ENCODE results near the gene PRSS12.
A peak's percentile ranks its signal among the peaks of the same experiment; 100 is the strongest.
"Not testable (repeated sequence)": the region's sequence is repeated elsewhere in the genome, so short reads cannot be mapped to it uniquely, and the experiment has no call there.

The PRSS12 gene

DNA sequence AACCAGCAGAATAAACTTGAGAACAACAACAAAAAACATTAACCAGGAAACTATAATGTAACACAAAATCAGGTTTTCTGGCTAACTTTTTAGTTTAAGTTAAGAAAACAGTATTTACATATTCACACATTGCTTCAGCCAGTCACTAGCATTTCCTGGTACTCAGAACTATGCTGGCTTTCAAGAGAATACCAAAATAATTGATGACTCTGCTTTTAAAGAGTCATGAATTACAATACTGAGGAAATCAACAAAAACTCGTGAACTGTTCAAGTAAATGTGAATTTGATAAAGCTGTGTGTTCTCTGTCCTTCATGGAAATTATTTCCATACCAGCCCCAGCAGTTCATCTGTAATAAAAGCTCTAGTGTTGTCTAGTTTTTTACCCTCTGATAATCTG is 27.4 kb downstream of the PRSS12 start:
- DNase-seq (ENCODE audit: low spot score): no peak

DNA sequence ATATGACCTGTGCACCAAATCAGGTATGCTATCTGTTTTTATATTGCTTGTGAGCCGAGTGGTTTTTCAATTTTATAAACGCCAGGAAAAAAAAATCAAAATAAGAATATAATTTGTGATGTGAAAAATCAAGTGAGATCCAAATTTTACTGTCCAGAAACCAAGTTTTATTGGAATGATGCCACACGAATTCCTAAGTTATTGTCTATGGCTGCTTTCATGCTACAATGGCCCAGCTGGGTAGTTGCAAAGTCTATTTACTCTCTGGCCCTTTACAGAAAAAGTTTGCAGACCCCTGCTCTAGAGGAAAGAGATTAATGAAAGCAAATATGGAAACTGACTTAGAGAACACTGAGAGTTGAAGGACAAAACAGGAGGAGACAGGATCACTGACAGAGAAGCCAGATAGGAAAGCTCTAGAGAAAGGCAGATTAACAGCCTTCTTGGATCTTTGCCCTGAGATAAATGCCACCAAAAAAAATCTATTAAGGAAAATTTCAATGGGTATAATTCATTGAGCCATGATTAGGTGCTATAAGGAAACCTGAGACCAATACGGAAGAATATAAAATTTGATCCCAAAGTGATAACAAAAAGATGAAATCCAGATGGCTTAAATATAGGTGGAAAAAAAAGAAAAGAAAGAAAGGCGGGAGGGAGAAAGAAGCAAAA is 29.8 kb downstream of the PRSS12 start:
- DNase-seq (ENCODE audit: low spot score): no peak

DNA sequence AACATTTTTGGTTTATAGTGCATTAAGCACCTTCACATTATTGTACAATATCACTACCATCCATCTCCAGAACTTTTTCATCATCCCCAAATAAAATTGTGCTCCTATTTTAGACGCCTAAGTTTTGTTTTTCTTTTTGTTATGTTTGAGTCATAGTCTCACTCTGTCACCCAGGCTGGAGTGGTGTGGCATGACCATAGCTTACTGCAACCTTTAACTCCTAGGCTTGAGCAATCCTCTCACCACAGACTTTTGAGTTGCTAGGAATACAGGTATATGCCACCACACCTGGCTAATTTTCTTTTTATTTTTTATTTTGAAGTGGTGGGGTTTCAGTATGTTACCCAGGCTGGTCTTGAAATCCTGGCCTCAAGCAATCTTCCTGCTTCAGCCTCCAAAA is 33.9 kb downstream of the PRSS12 start:
- no peak for DNase-seq (ENCODE audit: low spot score)

DNA sequence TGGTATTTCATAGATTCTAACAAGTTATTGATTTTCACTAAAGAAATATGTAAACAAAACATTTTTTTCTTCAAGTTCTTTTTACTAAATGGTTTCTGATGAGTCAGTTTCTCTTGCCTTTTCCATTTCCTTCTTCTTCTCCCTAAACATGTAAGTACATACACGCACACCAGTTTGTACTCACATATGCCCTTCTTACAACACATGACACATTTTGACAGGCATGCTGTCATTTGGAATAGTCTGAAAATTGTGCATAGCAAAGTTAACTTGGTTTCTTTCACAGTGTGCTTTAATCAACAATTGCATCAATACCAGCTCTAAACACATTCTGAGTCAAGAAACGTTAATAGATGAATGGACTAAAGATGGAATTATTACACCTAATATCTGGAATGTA is 35.1 kb downstream of the PRSS12 start:
- no peak for DNase-seq (ENCODE audit: low spot score)

DNA sequence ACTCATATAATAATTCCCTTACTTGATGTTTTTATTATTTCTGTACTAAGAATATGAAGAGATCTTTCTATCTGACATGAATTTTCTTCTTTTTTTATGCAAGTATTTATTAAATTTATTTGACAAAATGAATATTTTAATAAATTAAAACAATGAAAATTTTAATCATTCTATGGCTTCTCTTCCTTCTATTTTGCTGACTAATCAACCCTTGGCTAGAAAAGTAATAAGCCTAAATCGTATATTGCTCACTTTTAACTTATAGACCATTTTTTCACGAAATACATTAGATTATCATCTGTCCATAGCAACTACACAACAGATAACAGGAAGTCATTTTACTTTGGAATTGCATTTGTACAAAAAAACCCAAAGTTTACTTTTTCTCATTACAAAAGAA is 38.6 kb downstream of the PRSS12 start:
- DNase-seq (ENCODE audit: low spot score): no peak

DNA sequence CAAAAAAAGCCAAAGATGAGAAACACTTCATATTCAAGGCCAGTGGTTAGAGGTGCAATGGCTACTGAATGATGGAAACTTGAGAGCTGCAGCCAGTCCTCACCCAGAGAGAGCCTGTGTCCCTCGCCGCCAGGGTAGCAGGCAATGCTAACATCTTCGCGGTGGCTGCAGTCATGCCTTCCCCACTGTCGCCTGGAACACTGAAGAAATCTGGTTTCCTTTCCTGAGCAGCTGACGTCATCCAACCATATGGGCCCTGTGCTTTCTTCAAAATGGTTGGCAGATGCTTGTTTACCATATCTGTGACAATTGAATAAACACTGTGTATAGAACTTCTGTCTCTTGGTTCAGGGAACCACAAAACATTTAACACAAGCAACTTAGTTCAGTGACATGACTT is 39.7 kb downstream of the PRSS12 start:
- peak; percentile 9 for DNase-seq (ENCODE audit: low spot score)

DNA sequence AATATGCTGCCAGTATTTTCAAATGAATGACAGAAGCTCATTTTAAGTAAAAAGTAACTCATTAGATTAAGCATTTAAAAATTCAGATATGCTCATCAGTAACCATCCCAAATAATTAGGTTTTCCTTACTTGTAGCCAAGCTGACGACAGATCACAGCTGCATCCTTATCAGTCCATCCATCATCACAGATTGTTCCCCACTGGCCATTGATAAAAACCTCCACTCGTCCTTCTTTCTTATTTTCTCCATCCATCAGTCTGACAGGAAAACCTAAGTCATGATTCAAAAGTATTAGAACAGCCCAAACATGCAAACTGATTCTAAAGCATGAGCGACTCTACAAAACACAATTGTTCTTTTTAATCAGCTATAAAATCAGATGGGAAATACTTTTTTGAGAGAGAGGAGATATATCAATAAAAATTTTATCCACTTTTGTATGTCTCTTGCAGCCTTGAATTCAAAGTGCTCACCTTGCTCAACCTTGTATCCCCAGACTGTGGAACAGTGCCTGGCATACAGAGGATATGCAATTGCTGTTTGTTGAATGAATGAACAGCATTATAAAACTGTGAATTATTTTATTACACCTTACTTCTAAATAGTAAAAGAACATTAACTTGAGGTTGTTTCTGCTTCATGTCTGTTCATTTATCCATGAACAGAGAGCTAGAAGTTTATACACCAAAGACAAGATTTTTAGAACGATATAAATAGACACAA is 44.3 kb downstream of the PRSS12 start:
- no peak for DNase-seq (ENCODE audit: low spot score)

DNA sequence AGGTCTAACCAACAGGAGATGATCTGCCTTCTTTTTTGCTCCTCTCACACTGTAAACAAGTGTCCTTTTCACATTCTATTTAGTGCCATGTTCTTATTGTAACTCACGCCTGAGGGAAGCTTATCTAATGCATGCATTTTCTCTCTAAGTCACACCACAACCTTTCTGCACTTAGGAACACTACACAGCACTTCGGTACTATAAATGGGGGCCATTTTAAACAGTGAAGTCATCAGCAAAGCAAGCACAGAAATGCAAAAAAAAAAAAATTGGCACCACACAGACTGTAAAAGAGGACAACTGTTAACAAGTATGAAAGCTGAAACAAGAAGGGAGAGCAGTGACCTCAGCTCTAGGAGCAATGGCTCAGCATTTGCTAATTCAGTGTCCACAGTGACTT is 45.2 kb downstream of the PRSS12 start:
- no peak for DNase-seq (ENCODE audit: low spot score)

DNA sequence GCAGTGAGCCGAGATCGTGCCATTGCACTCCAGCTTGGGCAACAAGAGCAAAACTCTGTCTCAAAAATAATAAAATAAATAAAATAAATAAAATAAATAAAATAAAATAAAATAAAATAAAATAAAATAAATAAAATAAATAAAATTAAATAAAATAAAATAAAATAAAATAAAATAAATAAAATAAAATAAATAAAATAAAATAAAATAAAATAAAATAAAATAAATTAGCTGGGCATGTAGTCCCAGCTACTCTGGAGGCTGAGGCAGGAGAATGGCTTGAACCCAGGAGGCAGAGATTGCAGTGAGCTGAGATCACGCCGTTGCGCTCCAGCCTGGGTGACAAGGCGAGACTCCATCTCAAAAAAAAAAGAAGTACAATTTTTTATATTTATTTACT is 53.2 kb downstream of the PRSS12 start:
- DNase-seq (ENCODE audit: low spot score): not testable (repeated sequence)

DNA sequence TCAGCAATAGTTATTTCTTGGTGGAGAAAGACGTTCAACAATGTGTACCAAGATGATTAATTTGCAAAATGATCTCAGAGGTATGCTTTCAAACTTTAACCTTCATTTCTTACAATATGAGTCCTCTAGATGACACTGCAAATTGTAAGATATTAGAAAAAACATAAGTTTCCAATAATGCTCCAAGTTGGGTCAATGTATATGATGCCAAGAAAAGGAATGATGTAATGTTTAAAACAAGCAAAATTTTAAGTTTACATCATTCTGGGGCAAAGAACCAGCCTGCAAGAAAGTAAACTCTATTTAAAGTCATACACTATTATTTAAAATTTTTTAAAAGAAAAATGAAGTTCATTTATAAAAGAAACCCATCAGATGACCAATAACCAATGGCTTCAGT is 56.1 kb downstream of the PRSS12 start:
- DNase-seq (ENCODE audit: low spot score): no peak

DNA sequence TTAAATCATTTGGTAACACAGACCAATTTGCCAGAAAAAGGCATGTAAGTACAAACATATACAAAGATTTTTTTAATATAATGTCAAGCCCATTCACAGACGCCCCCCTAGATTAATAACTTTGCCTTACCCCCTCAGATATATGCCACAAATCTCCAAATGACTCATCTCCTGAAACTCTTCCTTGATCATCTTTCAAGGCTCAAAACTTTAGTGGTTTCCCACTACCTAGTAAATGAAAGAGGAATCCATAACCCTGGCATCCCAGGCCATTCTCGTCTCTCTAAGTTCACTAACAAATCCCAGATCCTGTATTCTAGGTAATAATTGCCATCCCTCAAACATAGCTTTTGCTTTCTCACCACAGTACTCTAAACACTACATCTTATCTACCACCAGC is 61.9 kb downstream of the PRSS12 start:
- DNase-seq (ENCODE audit: low spot score): no peak

DNA sequence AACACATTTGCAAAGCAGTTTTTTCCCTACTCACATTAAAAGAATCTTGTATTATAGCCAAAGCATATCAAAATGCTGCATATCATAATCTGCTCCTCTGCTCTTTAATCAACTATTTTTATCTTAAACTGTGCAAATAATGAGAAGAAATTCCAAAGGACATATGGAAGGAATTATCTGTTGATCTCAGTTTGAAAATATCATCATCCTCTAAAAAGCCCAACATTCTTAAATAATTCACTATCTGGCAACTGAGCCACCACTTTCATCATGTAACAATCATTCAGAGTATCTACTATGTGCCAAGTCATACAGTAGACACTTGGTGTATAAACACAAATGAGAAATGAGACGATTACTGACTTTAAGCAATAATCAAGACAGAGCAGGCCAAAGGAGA is 63.0 kb downstream of the PRSS12 start:
- DNase-seq (ENCODE audit: low spot score): no peak

DNA sequence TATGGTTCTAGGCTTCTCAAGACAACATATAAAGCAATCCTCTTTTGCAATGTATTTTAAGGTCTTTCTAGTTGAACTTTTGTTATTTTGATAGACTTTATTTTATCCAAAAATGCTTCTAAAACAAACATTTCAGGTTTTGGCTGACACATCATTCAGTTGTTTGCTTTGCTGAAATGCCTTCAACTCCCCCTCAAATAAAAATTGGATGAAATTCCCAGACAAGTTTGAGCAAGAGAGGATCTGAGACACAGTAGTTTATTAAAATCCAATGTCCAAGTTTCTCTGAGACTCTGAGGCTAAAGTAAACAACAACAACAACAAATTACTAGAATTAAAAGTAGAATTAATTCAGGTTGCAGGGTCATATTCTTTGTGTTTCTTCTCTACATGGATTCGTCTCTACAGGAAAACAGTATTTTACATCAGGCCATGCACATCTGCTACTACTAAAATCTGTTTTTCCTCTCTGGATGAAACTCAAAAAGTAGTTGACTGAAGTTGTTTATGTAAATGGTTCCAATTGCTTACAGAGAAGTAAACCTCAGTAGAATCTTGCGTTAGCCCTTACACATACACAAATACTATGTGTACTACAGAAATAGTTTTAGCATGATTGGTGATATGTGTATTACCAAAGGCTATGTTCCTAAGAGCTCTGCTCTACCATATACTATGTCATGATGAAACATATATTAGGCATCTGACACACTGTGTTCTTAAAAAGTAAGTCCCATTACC is 64.9 kb downstream of the PRSS12 start:
- no peak for DNase-seq (ENCODE audit: low spot score)

DNA sequence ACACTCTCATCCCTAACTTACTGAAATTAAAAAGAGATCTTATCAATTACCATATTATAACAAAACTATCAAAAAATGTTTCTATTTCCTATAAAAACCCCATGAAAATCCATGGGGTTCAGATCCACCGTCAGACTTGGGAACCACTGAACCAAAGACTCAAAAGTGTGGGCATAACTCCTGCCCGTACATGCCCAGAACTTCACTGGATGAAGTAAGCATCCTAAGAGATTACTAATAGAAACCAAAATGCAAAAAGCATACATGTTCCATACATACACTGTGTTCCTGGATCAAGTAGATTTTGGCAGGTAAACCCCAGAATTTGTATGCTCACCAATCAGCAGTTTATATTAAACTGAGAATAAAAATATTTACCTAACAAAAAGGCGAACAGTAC is 66.1 kb downstream of the PRSS12 start:
- no peak for DNase-seq (ENCODE audit: low spot score)

DNA sequence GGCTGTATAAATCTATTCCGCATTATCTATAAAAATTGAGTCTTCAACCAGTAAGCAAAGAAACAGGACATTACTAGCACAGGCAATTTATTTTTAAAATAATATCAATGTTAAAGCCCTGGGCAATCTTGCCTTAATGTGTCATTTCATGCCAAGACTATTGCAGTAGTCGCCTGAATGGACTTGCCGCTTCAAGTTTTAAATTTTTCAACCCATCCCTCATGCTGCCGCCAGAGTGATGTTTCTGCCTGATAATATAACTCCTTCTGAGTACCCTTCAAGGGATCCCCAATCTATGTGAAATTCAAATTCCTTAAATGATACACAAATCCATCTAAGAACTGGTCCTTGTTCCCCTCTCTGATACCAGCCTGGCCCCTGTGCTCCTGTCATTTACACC is 66.9 kb downstream of the PRSS12 start:
- DNase-seq (ENCODE audit: low spot score): no peak

DNA sequence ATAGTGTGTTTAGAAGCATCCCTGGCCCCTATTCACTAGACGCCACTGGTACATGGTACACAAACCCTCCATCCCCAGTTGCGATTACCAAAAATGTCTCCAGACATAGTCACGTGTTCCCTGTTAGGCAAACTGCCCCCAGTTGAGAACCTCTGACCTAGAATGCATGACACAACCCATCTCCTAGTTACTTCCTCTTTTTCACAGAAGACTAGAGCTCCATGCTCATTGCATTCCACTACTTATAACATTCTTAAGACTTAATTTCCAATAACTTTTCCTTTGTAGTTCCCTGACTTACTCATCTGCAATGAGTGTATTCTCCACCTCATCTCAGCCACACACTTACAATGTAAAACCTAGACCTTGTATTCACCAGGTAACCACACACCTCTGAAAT is 68.6 kb downstream of the PRSS12 start:
- DNase-seq (ENCODE audit: low spot score): no peak

DNA sequence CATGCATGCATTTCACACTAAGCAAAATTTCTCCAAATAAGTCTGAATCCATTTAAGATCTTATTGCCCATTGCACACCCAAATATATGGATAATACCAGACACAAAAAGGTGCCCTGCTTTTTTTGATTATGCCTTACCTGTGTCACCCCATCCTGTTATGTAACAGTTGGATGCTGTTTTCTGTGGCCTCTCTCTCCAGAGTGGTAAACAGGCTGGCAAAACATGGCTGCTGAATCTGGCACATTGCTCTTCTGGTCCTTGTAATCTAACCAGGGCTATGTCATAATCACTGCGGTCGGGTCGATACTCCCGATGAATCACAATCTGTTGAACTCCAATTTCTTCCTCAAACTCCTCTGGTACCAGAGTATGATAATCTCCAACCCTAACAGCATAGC is 70.1 kb downstream of the PRSS12 start:
- DNase-seq (ENCODE audit: low spot score): no peak

DNA sequence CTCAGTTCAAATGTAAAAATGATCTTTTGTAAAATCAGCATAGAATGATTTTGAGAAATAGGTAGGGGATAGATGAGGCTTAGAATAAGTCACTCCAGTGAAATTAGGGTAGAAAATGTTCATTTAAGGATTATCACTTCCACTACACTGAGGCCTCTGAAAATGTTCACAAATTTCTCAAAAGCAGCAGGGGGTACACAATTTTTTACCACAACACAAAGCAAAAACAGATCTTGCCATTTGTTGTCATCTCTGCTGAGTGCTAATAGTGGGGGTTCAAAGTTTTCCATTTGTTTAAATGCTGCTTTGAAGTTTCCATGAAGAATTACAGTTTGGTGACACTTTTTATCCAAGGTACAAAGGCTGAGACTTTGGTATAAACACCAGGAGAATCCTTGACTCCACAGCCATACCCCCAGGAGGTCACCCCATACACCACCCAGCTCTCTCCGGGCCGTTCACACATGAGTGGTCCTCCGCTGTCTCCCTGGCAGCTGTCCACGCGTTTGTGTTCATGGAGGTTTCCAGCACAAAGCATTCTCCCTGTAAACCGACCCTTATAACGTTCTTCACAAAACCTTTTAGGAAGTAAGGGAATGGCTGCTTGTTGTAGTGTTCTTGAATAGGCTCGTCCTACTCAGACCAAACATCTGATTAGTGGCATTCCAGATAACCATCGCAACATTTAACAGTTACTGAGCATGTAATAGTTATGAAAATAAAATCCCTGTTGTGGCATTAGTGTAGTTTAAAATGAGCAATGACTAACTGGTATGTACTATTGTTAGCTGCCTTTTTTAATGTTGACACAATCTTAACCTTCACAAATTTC is 71.0 kb downstream of the PRSS12 start:
- no peak for DNase-seq (ENCODE audit: low spot score)

DNA sequence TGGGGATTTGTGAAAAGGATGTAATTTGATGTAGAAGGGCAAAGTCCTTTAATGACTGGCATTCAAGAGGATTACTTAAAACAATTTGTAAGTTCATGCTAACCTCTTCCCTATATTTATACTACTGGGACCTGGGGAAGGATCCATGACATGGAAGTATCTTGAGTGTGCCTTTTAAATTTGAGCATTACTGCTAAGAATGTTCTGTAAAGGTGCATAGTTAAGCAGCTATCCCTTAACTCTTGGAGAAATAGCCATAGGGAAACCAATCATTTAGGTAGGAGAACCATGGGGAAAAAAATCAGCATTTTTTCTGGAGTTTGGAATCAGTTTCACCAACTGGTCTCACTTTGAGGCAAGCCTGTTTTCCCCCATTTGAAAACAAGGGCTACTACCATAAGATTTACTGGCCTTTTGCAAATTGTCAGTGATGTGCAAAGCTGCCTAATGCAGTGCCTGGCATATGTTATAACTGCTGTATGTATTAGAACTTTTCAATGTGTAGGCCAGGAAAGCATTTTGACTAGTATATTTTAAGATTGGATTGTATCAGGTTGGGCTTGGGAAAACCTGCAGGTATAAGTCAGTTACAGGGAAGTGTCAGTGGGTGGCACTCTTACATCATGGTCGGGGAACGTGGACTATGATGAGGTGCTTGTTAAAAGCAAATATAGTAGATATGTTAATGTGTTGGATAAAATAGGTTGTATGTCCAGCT is 72.1 kb downstream of the PRSS12 start:
- peak; percentile 77 for DNase-seq (ENCODE audit: low spot score)

DNA sequence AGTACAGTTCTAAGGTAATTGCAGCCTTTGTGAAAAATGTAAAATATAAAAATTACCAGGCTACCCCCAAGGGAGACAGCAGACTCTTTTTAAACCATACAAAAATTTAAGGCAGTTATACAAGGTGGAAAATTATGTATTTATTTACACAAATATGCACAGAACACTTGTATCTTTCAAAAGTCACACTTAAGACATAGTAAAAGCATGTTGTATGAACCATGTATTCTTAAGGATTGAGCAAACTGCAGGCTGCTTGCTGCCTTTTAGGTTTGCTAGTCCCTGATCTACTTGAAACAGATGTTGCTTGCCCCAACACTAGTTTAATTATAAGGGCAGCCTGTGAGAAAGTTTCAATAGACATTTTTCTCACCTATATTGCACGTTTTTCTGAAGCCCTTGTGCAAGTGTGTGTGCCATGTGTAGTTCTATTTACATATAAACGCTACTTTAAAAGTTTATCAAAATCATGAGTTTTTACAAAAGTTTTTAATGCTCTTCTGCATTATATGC is 72.8 kb downstream of the PRSS12 start:
- DNase-seq (ENCODE audit: low spot score): no peak

DNA sequence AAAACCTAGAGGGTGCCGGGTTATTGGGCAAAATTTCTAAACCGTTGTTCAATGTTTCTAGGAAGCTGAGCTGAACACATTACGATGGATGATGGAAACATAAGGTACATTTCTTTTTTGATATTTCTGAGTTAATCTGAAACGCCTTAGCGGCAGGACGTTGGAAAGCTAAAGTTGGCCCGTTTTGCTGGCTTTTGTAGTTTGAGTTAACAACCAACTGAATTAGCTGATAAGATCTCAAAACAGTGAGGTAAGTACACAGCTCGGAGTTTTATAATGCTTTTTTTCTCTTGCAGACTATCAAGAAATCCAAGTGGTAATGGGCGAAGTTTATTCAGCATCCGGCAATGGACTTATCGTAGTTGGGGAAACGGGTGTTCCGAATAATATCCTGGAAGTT is 73.5 kb downstream of the PRSS12 start:
- DNase-seq (ENCODE audit: low spot score): no peak

Measured in Ammon's horn (tissue), 1 donor.